GM12801 (cell line): ENCODE data around the gene CLGN.

ENCODE experiments used
- CTCF ChIP-seq: IDR thresholded peaks from one replicate; pipeline ENCODE4 v1.5.1; 2011; ENCODE audit warnings: control low read depth; ENCODE audit not compliant: insufficient read length; ENCODE audit errors: extremely low read depth

Gene CLGN

DNA sequence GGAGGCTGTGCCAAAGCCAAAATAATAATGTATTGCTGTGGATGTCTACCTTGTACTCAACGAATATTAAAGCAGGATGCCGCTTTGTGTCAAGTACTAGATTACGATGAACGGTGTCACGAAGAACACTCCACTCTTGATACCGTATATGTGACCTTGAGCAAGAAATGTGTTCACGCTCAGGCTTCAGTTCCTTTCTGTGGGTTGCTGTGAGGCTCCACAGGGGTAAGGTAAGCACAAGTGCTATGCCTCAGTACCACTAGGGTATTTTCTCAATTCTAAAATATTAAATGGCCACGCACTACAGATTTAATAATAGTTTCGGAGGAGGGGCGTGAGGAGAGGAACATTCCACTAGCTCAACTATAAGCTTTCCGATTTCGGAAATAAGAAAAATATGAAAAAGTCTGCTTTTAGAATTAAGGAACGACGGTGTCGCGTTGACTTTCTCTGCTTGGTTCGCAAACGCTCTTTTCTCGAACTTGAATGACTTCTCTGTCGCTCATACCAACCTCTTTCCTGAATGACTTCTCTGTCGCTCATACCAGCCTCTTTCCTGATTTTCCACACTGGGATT lies 54.6 kb downstream of the CLGN start:
- no peak for TF ChIP-seq CTCF

GRCh38 chr4:140368686-140369085 lies 58.8 kb downstream of the CLGN start:
- no peak for TF ChIP-seq CTCF

DNA sequence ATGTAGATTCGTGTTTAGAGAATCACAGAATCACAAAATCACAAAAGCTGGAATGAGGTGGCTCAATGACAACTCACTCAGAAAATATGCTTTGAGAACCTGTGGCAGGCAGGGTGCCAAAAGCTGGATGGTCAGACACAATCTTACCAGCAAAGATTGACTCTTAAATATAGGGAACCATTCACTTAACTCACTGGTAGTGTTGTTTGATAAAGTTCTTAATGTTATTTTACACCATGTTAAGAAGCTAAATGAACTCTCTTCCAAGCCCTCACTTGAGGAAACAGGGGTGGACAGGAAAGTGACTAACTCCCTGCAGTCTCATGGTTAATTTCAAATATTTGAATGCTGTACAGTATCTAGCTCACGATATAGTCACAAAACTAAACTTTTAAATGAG lies 59.7 kb downstream of the CLGN start:
- no peak for TF ChIP-seq CTCF

DNA sequence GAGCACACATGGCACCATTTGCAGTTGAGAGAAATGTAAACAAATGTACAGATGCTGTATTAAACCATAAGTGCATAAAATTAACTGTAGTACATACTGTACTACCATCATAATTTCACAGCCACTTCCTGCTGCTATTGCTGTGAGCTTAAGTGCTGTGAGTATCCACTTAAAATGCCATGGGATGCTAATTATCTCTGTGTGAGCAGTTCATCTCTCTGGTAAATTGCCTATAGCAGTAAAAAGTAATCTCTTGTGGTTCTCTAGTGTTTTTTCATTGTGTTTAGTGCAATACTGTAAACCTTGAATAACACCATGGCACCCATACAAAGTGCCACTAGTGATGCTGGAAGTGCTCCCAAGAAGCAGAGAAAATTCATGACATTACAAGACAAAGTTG lies 63.9 kb downstream of the CLGN start:
- TF ChIP-seq CTCF = no peak

DNA sequence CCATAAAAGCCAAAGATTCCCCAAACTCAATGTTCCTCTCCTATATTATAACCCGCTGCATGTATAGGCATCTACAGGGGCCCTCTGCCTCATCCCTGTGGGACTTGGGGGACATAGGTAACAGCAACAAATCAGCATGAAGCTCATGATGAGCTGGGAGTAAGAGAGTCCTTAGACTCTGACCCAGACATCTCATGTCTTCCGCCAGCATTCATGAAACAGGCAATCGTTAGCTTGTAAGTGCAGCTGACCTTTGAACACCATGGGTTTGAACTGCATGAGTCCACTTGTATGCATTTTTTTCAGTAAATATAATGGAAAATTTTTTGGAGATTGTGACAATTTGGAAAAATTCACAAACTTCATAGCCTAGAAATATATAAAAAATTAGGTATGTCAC lies 64.4 kb downstream of the CLGN start:
- no peak for TF ChIP-seq CTCF

GRCh38 chr4:140361099-140361498 lies 66.3 kb downstream of the CLGN start:
- no peak for TF ChIP-seq CTCF

GRCh38 chr4:140359562-140360427 lies 67.7 kb downstream of the CLGN start:
- peak; percentile 38 for TF ChIP-seq CTCF
